Stimulated activated CD8-positive, alpha-beta memory T cell treated with anti-CD3 and anti-CD28 coated beads, Interleukin-4, amount 100 ng/mL, for 48 hours (primary cell): ENCODE data around the gene NMNAT2.

Source experiments
- DNase-seq: peaks from one replicate; pipeline ENCODE4 v3.0.0-alpha.2; 2020

Gene NMNAT2

DNA sequence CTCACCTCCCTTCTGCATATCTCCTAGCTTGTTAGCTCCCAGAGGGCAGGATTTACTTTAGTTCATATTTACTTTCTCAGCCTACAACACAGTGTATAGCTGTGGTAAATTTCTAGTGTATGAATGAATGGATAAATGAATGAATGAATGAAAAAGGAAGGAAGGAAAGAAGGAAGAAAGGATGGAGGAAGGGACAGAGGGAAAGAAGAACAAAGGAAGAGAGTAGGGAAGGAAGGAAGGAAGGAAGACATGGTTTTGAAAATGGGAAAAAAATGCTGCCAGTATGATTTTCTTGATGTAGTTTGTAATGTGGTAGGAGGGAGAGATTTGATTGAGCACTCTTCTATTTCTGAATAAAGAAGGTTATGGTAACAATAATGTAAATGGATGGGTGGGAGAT is 185.1 kb downstream of the NMNAT2 start:
- no peak for DNase-seq

DNA sequence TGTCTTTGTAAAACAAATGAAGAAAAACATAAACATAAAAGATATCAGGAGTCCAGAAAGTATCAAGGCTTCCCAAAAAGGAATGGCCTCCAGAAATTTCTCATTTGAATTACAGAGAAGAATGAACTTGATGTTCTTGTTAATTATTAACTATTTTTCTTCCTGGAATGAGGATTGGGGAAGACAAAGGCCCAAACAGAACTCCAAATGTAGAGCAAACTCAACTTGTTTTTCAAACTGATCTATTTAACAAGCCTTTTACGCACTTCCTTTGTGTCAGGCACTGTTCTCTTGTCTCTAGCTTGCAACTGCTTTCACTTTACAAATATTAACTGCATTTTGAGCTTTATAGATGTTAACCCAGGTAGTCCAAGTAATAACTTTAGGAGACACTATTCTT is 186.6 kb downstream of the NMNAT2 start:
- no peak for DNase-seq

GRCh38 chr1:183230413-183230812 is 187.8 kb downstream of the NMNAT2 start:
- DNase-seq = no peak

DNA sequence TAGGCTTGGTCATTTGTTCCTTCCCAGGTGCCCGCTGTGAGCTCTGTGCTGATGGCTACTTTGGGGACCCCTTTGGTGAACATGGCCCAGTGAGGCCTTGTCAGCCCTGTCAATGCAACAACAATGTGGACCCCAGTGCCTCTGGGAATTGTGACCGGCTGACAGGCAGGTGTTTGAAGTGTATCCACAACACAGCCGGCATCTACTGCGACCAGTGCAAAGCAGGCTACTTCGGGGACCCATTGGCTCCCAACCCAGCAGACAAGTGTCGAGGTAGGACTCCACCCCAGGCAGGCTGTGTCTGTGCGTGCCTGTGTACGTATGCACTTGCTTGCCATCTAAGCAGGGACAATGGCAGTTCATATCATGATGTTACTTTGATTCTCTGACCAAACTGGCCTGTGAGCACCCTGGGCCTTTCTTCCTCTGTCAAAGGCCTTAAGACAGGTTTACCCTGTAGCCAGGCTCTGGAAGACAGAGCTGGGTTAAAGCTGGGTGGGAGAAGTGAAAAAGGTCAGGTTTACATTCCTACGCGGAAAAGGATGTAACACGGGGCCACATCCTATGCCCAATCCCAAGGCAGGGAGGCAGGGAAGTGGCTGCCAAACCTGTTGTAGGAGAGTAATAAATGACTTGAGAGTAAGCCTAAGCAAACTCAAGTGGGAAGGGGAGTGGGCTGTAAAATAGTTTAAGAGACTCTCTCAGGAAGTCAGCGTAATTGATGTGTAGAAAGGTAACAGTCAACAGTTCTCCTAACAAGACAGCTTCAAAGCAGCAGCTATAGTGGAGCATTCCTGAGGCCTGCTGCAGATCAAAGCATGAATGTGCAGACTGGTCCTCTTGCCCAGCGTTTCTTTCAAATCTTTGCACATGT is 189.6 kb downstream of the NMNAT2 start:
- no peak for DNase-seq

- DNase-seq = peak; percentile 69
These were observed 190.5 kb downstream of the NMNAT2 start for GRCh38 chr1:183227422-183228346.

DNA sequence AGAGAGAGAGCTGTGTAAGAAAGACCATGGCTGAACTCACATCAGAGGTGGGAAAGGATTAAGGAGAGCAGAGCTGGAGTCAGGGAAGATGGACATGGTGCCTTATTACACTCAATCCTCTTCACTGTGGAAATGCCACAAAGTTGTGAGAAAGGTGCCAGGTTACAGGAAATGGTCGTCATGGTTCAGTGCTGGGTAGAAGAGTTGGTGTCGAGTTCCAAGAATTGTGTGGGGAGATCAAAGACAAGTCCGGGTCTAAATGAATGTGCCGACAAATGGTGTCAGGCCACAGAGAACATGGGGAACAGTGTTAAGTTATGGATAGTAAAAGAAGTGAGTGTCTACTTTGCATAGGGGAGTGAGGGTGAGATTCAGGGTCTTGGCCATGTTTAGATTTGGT is 191.2 kb downstream of the NMNAT2 start:
- DNase-seq = no peak

DNA sequence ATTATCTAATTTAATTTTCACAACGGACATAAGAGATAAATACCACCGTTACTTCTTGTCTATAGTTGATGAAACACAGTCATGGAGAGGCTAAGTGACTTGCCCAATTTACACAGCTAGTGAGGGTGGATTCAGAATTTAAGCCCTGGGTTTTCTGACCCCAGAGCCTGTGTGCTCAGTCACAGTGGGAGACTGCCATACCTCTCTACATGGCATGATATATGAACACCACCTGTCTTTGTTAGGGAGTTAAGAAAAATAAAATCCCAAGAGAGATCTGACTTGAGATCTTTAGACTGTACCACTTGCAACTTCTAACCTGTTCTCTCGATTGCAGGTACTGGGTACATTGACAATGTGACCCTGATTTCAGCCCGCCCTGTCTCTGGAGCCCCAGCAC is 191.8 kb downstream of the NMNAT2 start:
- no peak for DNase-seq

- no peak for DNase-seq
These were observed 194.7 kb downstream of the NMNAT2 start for GRCh38 chr1:183223467-183223866.

DNA sequence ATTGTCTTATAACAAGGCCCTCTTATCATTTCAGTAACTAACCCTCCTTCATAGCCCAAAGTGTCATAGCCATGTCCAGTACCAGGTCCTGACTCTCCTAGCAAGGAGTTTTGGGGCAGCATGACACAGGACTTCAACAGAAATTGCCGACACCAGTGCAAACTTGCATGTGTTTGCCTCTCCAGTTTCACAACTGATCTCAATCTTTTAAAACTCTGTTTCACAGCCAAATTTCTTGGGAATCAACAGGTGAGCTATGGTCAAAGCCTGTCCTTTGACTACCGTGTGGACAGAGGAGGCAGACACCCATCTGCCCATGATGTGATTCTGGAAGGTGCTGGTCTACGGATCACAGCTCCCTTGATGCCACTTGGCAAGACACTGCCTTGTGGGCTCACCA is 195.3 kb downstream of the NMNAT2 start:
- DNase-seq = no peak

DNA sequence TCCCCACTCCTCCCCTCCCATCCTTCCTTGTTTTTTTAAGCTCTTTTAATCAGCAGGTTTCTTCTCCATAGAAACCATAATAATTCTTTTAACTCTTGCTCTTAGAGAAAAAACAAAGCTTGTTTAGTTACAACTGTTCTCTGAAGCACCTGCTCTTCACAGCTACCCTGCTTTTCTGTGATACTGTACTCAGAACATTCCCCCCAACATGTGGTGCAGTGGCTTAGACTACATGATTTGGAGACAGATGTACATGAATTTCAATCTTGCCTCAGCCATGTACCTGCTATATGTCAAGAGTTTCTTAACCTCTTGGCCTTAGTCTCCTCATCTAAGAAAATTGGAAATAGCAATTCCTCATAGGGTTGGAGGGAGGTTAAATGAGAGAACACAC is 198.6 kb downstream of the NMNAT2 start:
- DNase-seq = no peak

DNA sequence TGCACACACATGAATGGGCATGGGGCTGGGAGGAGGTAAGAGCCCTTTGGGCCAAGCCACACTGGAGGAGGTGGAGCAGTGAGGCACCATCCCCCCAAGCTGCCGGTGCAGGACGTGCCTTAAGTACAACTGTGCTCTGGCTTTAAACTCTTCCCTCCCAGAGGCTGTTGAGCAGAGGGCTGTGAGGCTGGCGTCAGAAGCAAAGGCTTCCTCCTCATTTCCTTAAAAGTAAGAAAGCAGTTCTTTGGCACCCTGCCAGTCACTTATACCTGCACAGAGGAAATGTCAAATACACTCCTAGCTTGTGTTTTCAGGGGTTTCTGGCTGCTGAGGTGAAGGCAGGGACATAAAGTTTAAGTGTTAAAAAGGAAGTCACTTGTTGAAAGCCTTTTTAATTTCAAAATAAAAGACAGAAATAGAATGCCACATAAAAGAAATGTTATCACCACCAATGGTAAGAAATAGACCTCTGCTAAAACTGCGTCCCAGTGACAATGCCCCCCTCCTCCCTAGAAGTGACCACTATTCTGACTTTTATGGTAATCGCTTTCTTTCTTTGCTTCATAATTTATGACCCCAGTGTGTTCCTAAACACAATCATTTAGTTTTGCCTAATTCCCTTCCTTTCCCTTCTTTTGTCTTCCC is 199.1 kb downstream of the NMNAT2 start:
- peak; percentile 33 for DNase-seq

GRCh38 chr1:183218027-183218618 is 200.1 kb downstream of the NMNAT2 start:
- no peak for DNase-seq

- no peak for DNase-seq
These were observed 202.2 kb downstream of the NMNAT2 start for GRCh38 chr1:183215936-183216335.

DNA sequence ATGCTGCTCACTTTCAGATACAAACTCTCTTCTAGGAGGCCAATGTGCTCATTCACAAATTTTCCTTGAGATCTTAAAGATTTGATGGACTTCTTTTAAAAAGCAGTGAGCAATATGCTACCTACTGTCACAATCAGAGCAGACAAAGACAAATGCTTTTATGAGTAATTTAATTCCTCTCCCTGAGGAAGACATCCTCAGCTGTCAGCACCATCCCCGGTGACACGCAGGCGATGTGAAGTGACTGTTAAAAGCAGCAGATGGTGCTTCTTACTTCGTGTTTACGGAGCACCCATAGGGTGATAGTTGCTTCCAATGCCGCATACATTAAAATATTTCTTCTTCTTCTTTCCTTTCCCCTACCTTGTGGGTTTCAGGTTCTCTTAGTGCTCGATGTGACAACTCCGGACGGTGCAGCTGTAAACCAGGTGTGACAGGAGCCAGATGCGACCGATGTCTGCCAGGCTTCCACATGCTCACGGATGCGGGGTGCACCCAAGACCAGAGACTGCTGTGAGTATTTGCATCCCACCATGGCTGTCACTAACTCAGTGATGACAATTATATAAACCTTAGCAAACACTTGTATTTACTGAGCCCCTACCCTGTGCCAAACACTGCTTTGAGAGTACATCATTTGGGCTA is 203.0 kb downstream of the NMNAT2 start:
- DNase-seq = no peak

DNA sequence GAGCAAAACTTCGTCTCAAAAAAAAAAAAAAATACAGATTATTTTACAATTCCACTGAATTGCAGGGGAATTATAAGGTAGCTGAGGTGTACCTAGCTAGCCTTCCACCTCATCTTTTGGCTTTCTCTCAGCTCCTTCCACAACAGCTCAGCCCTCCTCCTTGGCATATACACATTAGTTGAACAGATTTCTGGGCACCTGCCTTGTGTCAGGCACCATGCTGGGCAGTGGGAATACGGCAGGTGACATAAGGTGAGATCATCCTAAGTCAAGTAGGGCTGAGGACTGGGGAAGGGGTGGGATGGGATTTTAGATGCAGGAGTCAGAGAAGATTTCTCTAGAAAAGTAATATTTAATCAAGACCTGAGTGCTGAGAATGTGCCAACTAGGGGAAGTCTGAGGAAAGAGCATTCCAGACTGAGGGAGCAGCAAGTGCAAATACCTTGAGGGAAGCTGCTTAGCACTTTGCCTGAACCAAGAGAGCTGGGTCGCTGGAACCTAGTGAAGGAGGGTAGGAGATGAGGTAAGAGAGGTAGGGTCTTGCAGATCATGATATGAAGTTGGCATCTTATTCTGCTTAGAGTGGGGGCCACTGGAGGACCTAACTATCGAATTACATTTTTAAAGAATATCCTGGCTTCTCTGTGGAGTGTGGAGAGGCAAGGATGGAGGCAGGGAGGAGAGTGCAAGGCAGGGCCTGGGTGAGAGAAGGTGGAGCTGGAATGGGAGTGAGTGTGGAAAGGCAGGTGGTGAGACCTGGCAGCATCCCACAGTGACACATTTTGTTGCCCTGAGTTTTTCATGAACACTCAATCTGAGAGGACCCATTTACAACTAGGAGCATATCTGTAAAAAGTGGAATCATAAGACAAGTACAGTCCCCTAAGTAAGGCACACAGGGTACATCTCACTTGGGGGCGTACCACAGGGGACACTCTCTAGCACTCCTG is 203.9 kb downstream of the NMNAT2 start:
- no peak for DNase-seq

DNA sequence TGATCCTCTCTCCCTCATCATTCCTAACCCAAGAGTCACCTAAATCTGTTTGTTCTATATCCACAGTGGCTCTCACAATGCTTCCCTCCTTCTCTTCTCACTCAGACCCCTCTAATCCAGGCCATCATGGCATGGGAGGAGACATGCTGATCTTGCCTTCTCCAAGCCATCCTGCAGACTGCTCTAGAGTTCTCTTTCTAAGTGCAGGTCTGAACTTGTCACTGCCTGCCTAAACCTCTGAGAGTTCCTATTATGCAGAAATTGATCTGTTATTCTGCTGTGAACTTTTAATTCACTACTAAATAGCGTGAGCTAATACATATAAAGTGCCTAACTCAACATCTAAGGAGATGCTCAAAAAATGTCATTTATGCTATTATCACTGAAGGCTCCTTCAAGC is 205.3 kb downstream of the NMNAT2 start:
- no peak for DNase-seq

- no peak for DNase-seq
These were observed 207.5 kb downstream of the NMNAT2 start for GRCh38 chr1:183210681-183211080.

GRCh38 chr1:183209533-183210158 is 208.5 kb downstream of the NMNAT2 start:
- DNase-seq = no peak

- DNase-seq = no peak
These were observed 211.6 kb downstream of the NMNAT2 start for GRCh38 chr1:183206538-183207122.

DNA sequence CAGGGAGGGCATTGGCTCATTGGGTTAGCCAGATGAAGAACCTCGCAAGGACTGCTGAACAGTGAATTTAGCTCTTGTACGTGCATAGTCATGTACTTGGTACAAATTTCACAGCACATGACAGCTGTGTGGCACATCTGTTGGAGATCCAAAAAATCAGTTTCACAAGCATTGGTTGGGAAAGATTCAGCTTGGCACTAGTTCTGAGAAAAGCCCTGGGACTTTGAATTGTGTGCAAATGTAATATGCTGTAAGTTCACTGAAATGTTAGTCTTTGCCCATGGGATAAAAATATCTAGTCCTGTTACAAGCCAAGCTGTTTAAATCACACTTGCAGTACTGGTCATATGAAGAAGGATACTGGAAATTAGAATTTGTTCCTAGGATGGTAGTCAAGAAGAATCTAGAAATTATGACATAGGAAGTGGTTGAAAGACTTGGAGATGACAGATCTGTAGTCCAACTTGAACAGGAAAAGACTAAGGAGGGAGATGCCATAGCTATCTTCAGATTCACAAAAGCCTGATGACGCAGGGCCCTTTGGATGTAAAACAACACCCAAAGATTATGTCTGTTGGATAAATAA is 212.9 kb downstream of the NMNAT2 start:
- no peak for DNase-seq
